ENCODE data around the gene ERVW-1.
"Not testable (repeated sequence)": the region's sequence is repeated elsewhere in the genome, so short reads cannot be mapped to it uniquely, and the experiment has no call there.

- not testable (repeated sequence) for TF ChIP-seq CTCF (IDR thresholded peaks at IDR 0.05; ENCODE audit: borderline replicate concordance, extremely low read depth, low read length, poor library complexity, severe bottlenecking); EZH2 (IDR thresholded peaks at IDR 0.05; ENCODE audit: borderline replicate concordance, low read depth, low read length, severe bottlenecking)
Observed at GRCh38 chr7:92442720-92443119, 35.0 kb downstream of the ERVW-1 start.

All from DND-41 (cell line).